Measurements from ENCODE around the gene FOSL1. TPM values are rescaled to one million over a fixed set of nuclear protein-coding genes. Genes with fewer than 3 reads are reported as not detected.

FOSL1 gene
- total RNA-seq, 1 experiment from 2014 or later: 97.5 TPM

DNA sequence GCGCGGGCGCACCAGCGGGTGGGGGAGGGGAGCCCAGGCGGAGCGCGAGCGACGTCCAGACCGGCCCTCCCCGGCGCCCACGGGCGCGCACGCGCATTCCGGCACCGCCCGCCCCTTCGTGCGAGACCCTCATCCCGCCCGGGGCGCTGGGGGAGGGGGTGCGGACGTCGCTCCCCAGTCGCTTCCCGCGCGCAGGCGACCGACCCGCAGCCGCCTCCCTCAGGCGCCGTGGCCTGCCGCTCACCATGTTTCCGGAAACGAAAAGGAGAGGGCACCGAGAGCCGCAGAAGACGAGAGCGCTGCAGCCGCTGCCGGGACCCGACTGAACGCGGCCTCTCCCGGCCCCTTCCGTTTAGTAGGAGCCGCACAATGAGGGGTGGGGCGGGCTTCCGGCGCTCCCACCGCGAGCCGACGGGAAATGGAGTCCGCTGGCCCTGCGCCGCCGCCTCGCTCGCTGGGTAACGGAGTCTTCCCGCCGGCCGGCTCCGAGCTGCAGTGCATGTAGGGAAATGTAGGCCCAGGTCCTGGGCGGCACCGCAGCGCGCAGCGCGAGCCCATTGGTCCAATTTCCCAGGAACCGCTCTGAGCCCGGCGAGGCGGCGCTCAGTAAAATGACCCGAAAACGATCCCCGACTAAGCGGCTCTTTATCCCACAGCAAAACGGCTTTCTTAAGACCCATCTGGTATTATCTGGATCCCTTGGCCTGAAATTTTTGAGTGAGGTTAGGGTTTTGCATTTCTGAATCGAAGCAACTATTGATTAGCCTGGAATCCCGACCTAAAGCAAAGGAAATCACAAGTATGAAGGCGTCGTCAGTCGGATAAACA lies 42.1 kb downstream of the FOSL1 start, which contains the start of gene CFL1:
TSS of gene CFL1 (minus strand) at position 328 of the 828 bp plus-strand sequence. CDS start at position 247, 81 bp downstream.
- peak; percentile 100 for DNase-seq (ENCODE audit: low read depth in 1 of 2, low spot score in 2 of 2)
- H3K36me3 ChIP-seq: peaks cover 76% of the 10 kb centered on the region

DNA sequence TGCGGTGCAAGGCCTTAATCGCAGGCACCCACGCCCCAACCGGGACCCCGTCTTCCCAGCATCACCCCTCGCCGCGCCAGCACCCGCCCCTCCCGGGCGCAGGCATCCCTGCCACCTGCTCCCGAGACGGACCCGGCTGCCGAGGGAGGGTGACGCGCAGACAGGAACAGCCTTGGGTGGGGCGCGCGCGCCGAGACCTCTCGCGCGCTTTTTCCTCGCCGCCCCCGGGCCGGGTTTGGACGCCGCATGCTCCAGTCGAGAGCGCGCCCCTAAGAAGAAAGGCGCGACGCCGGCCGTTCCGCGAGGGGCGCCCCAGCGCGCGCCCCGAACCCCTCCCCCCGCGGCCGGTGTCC lies 42.7 kb downstream of the FOSL1 start:
- H3K4me3 ChIP-seq: peak overlapping the region; percentile 93
- H3K27ac ChIP-seq: peak overlapping the region; percentile 75
- H3K27me3 ChIP-seq (replicated peaks): no peaks in the 10 kb centered on the region
- peaks cover 76% of the 10 kb centered on the region for H3K36me3 ChIP-seq
- peaks cover 33% of the 10 kb centered on the region for H3K4me1 ChIP-seq (replicated peaks)
- peak; percentile 74 to 76 for DNase-seq (ENCODE audit: low read depth in 1 of 2, low spot score in 2 of 2)
- peaks cover 4% of the 10 kb centered on the region for H3K9me3 ChIP-seq (replicated peaks)

More for the DNA sequence above, 42.1 kb downstream of the FOSL1 start, which contains the start of gene CFL1:
- peaks cover 3% of the 10 kb centered on the region for H3K9me3 ChIP-seq (replicated peaks)
- H3K4me3 ChIP-seq: peak within 1 kb of the TSS; percentile 93
- peak within 1 kb of the TSS; percentile 75 for H3K27ac ChIP-seq
- no peaks in the 10 kb centered on the region for H3K27me3 ChIP-seq (replicated peaks)
- peaks cover 33% of the 10 kb centered on the region for H3K4me1 ChIP-seq (replicated peaks)

DNA sequence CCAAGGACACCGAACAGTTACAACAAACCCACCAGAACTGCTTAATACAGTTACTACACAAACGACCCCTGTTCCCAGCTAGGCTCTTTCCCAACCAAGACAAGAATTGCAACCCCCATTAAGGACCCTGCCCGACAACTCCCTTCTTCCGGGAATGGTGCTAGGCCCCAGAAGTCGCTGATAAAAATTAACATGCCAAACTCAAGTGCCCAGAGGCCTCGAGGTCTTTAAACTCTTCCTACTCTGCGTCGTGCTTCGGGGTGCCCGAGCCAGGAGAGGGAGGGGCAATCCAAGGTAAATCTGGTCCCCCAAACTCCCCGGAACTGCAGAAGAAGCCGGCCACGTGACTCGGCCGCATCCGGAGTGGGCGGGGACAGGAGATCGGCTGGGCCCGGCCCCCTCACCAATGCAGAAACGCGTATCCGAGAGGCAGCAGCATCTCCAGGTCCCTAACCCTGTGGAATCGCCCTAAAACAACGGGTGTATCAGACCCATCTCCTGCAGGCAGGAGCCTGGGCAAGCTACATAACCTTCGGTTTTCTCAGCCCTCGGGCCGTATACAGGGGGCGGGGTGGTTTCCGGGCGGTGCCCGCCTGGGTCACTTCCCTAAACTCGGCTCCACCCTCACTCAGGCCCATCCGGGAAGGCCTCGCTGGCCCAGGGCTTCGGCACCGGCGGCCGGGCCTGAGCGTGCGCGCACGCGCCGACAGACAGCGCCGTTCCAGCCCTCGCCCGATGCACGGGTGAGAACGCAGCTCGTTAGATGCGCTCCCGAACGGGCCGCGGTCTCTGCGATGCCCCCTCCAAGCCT lies 43.3 kb downstream of the FOSL1 start:
- Histone ChIP-seq H3K4me1 (replicated peaks) (peaks cover 29% of the 10 kb centered on the region), H3K36me3 (peaks cover 76% of the 10 kb centered on the region), H3K4me3 (peak overlapping the region; percentile 93), H3K9me3 (replicated peaks) (peaks cover 10% of the 10 kb centered on the region), H3K27ac (peak overlapping the region; percentile 75), H3K27me3 (replicated peaks) (no peaks in the 10 kb centered on the region)
- DNase-seq (ENCODE audit: low read depth in 1 of 2, low spot score in 2 of 2): peak; percentile 89 to 93

DNA sequence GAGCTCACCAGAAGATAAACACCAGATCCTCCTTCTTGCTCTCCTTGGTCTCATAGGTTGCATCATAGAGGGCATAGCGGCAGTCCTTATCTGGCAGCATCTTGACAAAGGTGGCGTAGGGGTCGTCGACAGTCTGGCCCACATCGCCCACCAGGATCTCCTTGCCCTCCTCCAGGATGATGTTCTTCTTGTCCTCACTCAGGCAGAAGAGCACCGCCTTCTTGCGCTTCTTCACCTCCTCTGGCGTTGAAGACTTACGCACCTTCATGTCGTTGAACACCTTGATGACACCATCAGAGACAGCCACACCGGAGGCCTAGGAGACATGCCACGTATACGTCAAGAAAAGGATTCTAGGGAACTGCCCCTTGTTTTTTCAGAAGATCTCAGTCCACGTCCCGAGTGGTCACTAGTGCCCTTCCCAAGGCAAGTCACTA lies 44.2 kb downstream of the FOSL1 start:
- H3K27me3 ChIP-seq (replicated peaks): no peaks in the 10 kb centered on the region
- H3K36me3 ChIP-seq: peaks cover 76% of the 10 kb centered on the region
- DNase-seq (ENCODE audit: low read depth in 1 of 2, low spot score in 2 of 2): no peak
- peak overlapping the region; percentile 93 for H3K4me3 ChIP-seq
- H3K9me3 ChIP-seq (replicated peaks): peaks cover 20% of the 10 kb centered on the region
- peaks cover 22% of the 10 kb centered on the region for H3K4me1 ChIP-seq (replicated peaks)
- H3K27ac ChIP-seq: no peak overlapping the region

DNA sequence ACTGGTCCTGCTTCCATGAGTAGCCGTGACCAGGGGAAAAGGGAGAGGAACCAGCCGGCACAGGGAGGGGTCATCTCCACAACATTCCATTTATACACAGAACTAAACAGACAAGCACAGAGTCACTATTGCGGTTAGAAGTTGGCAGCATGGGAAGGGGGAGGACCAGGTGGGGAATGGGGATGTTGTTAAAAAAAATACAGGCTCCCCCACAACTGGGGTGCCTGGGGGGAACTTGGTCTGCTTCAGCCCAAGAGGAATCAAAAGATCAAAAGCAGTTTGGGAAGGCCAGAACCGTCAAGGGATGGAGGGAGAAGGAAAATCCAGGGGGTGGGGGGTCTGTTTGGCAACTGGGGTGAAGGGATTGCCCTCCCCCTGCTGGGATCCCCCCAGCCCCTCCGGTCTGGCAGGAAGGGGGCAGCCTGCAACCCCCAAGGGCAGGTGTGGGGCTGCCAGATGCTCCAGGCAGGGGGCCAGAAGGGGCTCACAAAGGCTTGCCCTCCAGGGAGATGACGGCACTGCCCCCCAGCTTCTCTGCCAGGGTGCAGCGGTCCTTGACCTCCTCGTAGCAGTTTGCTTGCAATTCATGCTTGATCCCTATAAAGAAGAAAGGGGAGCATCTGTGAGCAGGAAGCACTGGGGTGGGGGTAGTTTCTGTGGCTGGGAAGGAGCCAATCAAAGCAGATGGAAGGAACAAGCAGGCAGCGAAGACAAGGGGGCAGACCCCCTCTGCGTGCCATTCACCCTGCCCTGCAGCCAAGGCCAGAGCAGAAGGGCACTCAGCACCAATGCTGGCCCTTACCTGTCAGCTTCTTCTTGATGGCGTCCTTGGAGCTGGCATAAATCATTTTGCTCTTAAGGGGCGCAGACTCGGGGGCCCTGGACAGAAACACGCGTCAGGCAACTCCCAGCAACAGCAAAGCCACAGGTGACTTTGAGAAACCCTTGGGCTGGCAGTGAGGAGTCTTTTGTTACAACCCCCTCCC lies 45.0 kb downstream of the FOSL1 start:
- H3K4me1 ChIP-seq (replicated peaks): peaks cover 22% of the 10 kb centered on the region
- peaks cover 78% of the 10 kb centered on the region for H3K36me3 ChIP-seq
- no peak overlapping the region for H3K4me3 ChIP-seq
- H3K27me3 ChIP-seq (replicated peaks): no peaks in the 10 kb centered on the region
- DNase-seq (ENCODE audit: low read depth in 1 of 2, low spot score in 2 of 2): no peak
- peaks cover 22% of the 10 kb centered on the region for H3K9me3 ChIP-seq (replicated peaks)
- no peak overlapping the region for H3K27ac ChIP-seq

DNA sequence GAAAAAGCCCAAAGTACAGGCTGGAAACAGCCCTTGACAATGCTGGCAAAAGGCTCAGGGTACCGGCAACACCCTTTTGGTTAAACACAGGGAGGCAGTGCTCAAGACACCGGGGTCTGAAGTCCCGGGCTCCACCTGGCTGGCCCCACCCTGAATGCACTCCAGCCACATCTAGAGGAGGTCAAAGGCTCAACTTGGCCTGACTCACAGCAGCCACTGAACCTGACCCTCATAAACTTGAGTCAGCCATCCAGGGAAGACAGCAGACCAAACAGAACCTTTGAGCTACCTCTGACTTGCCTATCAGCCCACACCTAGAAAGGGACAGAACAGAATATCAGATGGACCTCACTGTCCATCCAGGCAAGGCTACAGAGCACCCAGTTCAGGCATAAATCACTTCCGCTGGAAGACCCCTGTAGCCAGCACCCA lies 46.0 kb downstream of the FOSL1 start:
- no peaks in the 10 kb centered on the region for H3K27me3 ChIP-seq (replicated peaks)
- H3K4me1 ChIP-seq (replicated peaks): peaks cover 15% of the 10 kb centered on the region
- DNase-seq (ENCODE audit: low read depth in 1 of 2, low spot score in 2 of 2): no peak
- H3K4me3 ChIP-seq: no peak overlapping the region
- H3K9me3 ChIP-seq (replicated peaks): peaks cover 22% of the 10 kb centered on the region
- peaks cover 78% of the 10 kb centered on the region for H3K36me3 ChIP-seq
- H3K27ac ChIP-seq: no peak overlapping the region

DNA sequence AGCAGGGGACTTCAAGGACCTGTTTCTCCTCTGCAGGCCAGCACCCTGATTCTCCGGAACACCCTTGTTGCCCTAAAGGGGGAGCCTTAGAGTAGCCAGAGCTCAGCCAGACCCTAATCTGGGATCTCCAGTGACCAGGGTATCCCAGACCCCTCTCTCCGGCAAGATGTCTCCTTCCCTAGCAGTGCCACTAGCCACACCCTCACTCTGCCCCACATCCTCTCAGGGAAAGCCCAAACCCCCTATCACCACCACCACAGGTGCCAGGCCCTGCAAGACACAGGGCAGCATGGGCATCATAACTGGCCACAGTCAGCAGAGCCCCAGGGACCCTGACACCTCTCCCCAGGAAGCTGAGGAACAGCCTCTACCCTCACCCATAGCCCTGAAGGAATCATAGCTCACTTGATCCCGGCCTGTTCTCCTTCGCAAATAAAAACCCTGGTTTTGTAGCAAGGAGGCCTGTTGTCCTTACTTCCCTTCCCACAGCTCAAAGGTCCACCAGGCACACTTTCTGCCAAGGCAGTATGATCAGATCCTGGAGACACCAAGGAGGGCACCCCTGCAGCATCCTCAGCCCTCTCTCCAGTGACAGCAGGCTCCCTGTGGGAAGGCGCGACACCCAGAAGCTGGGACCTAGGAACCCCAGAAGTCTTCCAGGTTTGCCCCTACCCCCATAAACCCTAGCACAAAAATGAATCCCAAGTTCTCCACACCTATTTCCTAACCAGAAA lies 46.8 kb downstream of the FOSL1 start:
- DNase-seq (ENCODE audit: low read depth in 1 of 2, low spot score in 2 of 2): no peak
- Histone ChIP-seq H3K9me3 (replicated peaks) (peaks cover 22% of the 10 kb centered on the region), H3K27ac (no peak overlapping the region), H3K36me3 (peaks cover 78% of the 10 kb centered on the region), H3K4me3 (no peak overlapping the region), H3K4me1 (replicated peaks) (peaks cover 11% of the 10 kb centered on the region), H3K27me3 (replicated peaks) (no peaks in the 10 kb centered on the region)

DNA sequence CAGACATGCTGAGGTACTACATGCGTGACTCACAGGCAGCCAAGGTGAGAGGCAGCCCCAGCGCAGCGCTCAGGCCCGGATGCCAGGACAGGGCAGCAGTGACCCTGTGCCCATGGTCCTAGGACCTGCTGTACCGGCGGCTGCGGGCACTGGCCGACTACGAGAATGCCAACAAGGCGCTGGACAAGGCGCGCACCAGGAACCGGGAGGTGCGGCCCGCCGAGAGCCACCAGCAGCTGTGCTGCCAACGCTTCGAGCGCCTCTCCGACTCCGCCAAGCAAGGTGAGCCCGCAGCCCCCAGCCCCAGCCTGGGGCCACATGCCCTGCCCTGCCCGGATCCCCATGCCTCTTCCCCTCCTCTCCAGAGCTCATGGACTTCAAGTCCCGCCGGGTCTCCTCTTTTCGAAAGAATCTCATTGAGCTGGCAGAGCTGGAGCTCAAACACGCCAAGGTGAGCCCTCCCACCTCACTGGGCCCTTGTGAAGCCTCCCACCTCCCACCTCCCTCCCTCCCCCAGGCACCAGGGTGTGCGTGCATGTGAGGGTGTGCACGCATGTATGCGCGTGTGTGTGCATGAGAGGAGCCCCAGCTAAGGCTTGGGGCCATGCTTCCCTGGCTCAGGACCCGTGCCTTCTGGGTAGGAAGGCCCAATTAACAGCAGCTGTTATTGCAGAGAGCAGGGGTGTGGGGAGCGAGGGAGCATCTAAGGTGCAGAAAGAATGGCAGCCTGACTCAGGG lies 47.5 kb downstream of the FOSL1 start:
- Histone ChIP-seq H3K36me3 (peaks cover 75% of the 10 kb centered on the region), H3K27me3 (replicated peaks) (no peaks in the 10 kb centered on the region), H3K4me3 (no peak overlapping the region), H3K27ac (no peak overlapping the region), H3K4me1 (replicated peaks) (peaks cover 11% of the 10 kb centered on the region), H3K9me3 (replicated peaks) (peaks cover 22% of the 10 kb centered on the region)
- no peak for DNase-seq (ENCODE audit: low read depth in 1 of 2, low spot score in 2 of 2)

DNA sequence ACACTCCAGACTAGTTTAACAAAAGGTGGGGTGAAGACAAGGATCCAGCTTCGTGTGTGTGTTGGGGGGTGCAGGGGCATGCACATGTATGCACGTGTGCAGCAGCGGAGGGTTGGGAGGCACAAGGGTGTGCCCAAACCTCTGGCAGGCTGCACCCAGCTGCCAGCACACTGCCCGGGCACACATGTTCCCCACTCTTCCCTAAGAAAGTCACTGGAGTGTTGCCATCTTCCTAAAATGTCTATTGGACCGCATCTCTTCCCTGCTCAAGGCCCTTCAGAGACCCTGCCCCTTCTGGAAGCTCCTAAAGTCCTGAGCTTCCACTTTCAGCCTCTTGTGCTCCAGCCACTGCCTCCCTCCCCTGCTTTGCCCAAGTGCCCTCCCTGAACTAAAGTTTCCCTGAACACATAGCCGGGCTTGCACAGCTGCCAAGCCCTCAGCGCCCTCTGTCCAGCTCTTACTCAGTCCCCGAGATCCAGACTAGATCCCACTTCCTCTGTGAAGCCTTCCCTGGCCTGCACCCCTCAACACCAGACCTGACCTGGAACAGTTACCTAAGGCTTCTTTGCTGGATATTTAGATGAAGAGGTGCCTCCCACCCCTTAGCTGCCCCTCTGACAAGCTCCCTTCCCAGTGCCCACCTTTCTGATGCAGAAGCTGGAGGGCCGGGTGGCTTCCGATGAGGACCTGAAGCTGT lies 48.2 kb downstream of the FOSL1 start:
- Histone ChIP-seq H3K9me3 (replicated peaks) (peaks cover 18% of the 10 kb centered on the region), H3K27ac (no peak overlapping the region), H3K36me3 (peaks cover 68% of the 10 kb centered on the region), H3K4me1 (replicated peaks) (peaks cover 11% of the 10 kb centered on the region), H3K4me3 (no peak overlapping the region), H3K27me3 (replicated peaks) (no peaks in the 10 kb centered on the region)
- DNase-seq (ENCODE audit: low read depth in 1 of 2, low spot score in 2 of 2): peak in 1 of 2 experiments; percentile 55

DNA sequence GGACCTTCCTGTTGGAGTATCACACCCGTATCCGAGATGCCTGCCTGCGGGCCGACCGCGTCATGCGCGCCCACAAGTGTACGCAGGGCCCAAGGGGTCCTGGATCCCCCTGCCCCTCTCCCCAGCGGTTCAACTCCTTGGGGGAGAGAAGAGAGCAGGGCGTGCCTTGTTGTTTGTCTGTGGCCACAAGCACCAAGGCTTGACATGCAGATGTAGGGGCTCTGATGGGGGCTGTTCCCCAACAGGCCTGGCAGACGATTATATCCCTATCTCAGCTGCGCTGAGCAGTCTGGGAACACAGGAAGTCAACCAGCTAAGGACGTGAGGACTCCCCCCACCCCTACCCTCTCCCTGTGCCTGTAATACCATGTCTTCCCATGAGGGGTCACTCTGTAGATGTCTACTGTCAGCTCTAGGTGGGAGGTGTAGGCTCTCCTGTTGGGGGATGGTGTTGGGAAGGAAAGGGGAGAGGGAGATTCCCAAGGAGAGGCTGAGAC lies 49.1 kb downstream of the FOSL1 start:
- DNase-seq (ENCODE audit: low read depth in 1 of 2, low spot score in 2 of 2): peak; percentile 64 to 73
- Histone ChIP-seq H3K4me3 (no peak overlapping the region), H3K4me1 (replicated peaks) (peaks cover 6% of the 10 kb centered on the region), H3K36me3 (peaks cover 59% of the 10 kb centered on the region), H3K27me3 (replicated peaks) (no peaks in the 10 kb centered on the region), H3K9me3 (replicated peaks) (peaks cover 18% of the 10 kb centered on the region), H3K27ac (no peak overlapping the region)

DNA sequence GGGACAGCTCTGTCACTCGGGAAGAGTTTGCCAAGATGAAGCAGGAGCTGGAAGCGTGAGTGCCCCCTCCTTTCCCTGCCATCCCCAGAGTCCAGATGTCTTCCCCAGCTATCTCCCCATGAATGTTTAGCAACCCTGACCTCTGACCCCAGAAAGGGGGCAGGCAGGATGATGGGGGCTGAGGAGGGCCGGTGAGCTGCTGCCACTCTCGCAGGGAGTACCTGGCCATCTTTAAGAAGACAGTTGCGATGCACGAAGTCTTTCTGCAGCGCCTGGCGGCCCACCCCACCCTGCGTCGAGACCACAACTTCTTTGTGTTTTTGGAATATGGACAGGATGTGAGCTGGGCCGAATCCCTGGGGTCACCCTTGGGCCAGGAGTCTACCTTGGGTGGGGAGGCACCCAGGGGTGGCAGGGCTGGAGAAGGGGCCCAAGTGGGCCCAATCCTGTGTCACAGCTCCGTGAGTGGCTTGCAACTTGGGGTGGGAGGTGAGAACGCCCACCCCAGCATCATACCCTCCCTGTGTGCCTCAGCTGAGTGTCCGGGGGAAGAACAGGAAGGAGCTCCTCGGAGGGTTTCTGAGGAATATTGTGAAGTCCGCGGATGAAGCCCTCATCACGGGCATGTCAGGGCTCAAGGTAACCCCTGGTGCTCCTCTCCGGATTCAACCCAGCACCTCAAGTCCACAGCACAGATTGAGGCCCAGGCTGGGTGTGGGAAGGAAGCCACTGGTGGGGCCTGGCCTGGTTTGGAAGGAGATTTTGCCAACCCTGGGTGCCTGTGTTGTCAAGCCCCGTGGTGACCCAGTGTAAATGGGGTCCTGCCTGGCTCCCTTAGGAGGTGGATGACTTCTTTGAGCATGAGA lies 49.7 kb downstream of the FOSL1 start:
- peaks cover 53% of the 10 kb centered on the region for H3K36me3 ChIP-seq
- no peaks in the 10 kb centered on the region for H3K27me3 ChIP-seq (replicated peaks)
- no peak overlapping the region for H3K4me3 ChIP-seq
- H3K4me1 ChIP-seq (replicated peaks): no peaks in the 10 kb centered on the region; the same call in none of the 2 replicates
- no peak for DNase-seq (ENCODE audit: low read depth in 1 of 2, low spot score in 2 of 2)
- H3K9me3 ChIP-seq (replicated peaks): peaks cover 18% of the 10 kb centered on the region
- no peak overlapping the region for H3K27ac ChIP-seq

Data from SJSA1 (cell line).